Gastrocnemius medialis (tissue), 4 donors: ENCODE results near the gene TSC2.

ENCODE experiments used
- POLR2A ChIP-seq, 2 donors: fragments of 450-650 bp; IDR thresholded peaks; one replicate each; pipeline ENCODE4 v1.6.1; 2017; ENCODE audit warnings: antibody characterized with exemption in 2 of 2, mild to moderate bottlenecking in 2 of 2, moderate library complexity in 2 of 2
- TF ChIP-seq, protein P1 (sequence below), 5 experiments: fragments of 450-650 bp in 3 of 5; fragments of 200-600 bp in 2 of 5; sonication (generic) in 2 of 5; IDR thresholded peaks in 4 of 5; conservative IDR thresholded peaks in 1 of 5; 1 replicate in 4 of 5; 2 replicates in 1 of 5; pipeline ENCODE4 v1.5.1; 2016 to 2019; ENCODE audit warnings: antibody characterized with exemption in 5 of 5, mild to moderate bottlenecking in 3 of 5, moderate library complexity in 3 of 5

DNA sequence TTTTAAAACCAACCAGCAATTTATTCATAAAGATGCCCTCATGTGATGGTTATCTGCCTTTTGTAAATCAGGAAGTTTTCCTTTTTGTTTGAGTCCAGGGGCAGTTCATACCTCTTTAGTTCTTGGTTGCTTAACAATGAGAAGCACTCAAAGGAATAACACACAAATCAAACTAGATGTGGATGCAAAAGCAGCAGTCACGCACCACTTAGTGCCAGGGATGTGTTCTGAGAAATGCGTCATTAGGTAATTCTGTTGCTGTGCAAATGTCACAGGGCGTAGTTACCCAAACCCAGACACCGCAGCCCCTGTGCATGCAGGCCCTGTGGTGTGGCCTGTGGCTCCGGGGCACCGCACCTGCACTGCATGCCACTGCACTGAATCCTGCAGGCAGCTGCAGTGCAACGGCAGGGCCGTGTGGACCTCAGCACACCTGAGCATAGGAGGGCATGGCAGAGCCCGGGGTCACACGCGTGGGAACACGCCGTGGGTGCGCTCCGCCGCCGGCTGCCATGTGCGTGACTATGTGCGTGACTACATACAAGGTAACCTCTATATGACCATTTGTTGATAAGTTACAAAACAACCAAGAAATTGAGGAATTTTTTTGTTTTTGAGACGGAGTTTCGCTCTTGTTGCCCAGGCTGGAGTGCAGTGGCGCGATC is 48.3 kb downstream of the TSC2 start:
- TF ChIP-seq, protein P1, sequence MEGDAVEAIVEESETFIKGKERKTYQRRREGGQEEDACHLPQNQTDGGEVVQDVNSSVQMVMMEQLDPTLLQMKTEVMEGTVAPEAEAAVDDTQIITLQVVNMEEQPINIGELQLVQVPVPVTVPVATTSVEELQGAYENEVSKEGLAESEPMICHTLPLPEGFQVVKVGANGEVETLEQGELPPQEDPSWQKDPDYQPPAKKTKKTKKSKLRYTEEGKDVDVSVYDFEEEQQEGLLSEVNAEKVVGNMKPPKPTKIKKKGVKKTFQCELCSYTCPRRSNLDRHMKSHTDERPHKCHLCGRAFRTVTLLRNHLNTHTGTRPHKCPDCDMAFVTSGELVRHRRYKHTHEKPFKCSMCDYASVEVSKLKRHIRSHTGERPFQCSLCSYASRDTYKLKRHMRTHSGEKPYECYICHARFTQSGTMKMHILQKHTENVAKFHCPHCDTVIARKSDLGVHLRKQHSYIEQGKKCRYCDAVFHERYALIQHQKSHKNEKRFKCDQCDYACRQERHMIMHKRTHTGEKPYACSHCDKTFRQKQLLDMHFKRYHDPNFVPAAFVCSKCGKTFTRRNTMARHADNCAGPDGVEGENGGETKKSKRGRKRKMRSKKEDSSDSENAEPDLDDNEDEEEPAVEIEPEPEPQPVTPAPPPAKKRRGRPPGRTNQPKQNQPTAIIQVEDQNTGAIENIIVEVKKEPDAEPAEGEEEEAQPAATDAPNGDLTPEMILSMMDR (IDR thresholded peaks at IDR 0.05 in 4 of 5, conservative IDR thresholded peaks at IDR 0.05 in 1 of 5): no peak
- no peak for TF ChIP-seq POLR2A (IDR thresholded peaks at IDR 0.05)
